Measurements from ENCODE around the gene SLC30A2. TPM values are rescaled to one million over a fixed set of nuclear protein-coding genes. Genes with fewer than 3 reads are reported as not detected.

Gene SLC30A2
- total and polyA plus RNA-seq, 9 of the 15 experiments (the other 6 are each of a cell fraction or from before 2014, with no cell fraction given): 0.01 to 0.18 (median 0.06) TPM; not detected in 3

DNA sequence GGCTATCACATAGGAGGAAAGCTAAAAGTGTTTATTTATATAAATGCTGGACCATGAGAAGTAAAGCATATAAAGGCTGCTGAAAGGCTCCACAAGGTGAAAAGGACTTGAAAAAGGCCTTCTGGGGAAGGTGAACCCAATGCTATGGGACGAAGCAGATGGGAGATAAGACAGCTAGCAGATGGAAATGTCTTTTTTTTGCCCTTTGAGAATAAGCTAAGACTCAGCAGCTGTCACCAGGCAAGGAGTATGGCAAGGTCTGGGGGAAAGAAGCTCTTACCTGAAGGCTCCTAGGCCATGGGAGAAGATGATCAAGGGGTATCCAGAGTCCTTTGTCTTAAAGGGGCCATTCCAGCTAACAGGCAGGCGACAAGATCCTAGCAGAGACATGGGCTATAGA, 58.0 kb downstream of the SLC30A2 start:
- Histone ChIP-seq H3K27me3 (ENCODE audit: control insufficient read depth in 2 of 2, insufficient read depth in 2 of 2, low read length in 2 of 2) (no peaks in the 10 kb centered on the region), H3K4me2 (ENCODE audit: insufficient read depth, low read length) (no peak overlapping the region), H3K79me2 (ENCODE audit: control insufficient read depth, insufficient read depth, low read length) (no peaks in the 10 kb centered on the region), H2AFZ (ENCODE audit: low read depth, low read length) (no peak overlapping the region), H3K9ac (ENCODE audit: insufficient read depth in 1 of 2, low read depth in 2 of 2, low read length in 2 of 2) (no peak overlapping the region; a peak in 1 of 4 replicates), H4K20me1 (replicated peaks; ENCODE audit: control insufficient read depth, insufficient read depth, low read length) (no peaks in the 10 kb centered on the region), H3K4me1 (replicated peaks in 1 of 2; ENCODE audit: control insufficient read depth in 2 of 2, insufficient read depth in 2 of 2, low read length in 2 of 2) (peaks cover 4 to 21% of the 10 kb centered on the region in 2 experiments; a peak in 4 of 5 replicates), H3K9me1 (ENCODE audit: control insufficient read depth, insufficient read depth, low read length) (no peaks in the 10 kb centered on the region), H3K4me3 (no peak overlapping the region), H3K9me3 (replicated peaks; ENCODE audit: control insufficient read depth, insufficient read depth, low read depth, low read length) (no peaks in the 10 kb centered on the region), H3K27ac (ENCODE audit: extremely low read depth, low read depth, low read length) (no peak overlapping the region), H3K36me3 (ENCODE audit: control insufficient read depth, insufficient read depth, low read length) (peaks cover 32% of the 10 kb centered on the region)
- BruUV-seq (replicated peaks): no TSS peak
- ChIA-PET CTCF (ENCODE audit: low intra/inter-chr PET ratio) (no interaction called here), POLR2A (interaction anchor here (0.6 to 2.6 kb wide), 12 partner anchors 8 to 381 kb away, joined by 3 to 8 read pairs (median 4); partner anchors contain the start of gene PAFAH2)
- DNase-seq (ENCODE audit: extremely low read depth in 1 of 4, low spot score in 3 of 4) (no peak), ATAC-seq (no peak), FAIRE-seq (no peak)
- TF ChIP-seq, protein P1, sequence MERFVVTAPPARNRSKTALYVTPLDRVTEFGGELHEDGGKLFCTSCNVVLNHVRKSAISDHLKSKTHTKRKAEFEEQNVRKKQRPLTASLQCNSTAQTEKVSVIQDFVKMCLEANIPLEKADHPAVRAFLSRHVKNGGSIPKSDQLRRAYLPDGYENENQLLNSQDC (CRISPR knock-in tag; IDR thresholded peaks at IDR 0.05): no peak
- TF ChIP-seq ATF1 (CRISPR knock-in tag; IDR thresholded peaks at IDR 0.05) (no peak), ATF1 (tag; IDR thresholded peaks at IDR 0.05) (no peak), FOXA1 (IDR thresholded peaks at IDR 0.05; ENCODE audit: borderline replicate concordance) (no peak), CBX5 (IDR thresholded peaks at IDR 0.05; ENCODE audit: borderline replicate concordance, low read depth) (no peak), ZFPM2 (CRISPR knock-in tag; IDR thresholded peaks at IDR 0.05) (no peak), FOSL1 (tag; conservative IDR thresholded peaks at IDR 0.05) (no peak), CSDE1 (IDR thresholded peaks at IDR 0.05) (no peak)
- TF ChIP-seq, protein P2, sequence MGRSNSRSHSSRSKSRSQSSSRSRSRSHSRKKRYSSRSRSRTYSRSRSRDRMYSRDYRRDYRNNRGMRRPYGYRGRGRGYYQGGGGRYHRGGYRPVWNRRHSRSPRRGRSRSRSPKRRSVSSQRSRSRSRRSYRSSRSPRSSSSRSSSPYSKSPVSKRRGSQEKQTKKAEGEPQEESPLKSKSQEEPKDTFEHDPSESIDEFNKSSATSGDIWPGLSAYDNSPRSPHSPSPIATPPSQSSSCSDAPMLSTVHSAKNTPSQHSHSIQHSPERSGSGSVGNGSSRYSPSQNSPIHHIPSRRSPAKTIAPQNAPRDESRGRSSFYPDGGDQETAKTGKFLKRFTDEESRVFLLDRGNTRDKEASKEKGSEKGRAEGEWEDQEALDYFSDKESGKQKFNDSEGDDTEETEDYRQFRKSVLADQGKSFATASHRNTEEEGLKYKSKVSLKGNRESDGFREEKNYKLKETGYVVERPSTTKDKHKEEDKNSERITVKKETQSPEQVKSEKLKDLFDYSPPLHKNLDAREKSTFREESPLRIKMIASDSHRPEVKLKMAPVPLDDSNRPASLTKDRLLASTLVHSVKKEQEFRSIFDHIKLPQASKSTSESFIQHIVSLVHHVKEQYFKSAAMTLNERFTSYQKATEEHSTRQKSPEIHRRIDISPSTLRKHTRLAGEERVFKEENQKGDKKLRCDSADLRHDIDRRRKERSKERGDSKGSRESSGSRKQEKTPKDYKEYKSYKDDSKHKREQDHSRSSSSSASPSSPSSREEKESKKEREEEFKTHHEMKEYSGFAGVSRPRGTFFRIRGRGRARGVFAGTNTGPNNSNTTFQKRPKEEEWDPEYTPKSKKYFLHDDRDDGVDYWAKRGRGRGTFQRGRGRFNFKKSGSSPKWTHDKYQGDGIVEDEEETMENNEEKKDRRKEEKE (IDR thresholded peaks at IDR 0.05; ENCODE audit: borderline replicate concordance in 1 of 2, control insufficient read depth in 1 of 2, low read depth in 2 of 2, low read length in 1 of 2): no peak
- TF ChIP-seq, protein P3, sequence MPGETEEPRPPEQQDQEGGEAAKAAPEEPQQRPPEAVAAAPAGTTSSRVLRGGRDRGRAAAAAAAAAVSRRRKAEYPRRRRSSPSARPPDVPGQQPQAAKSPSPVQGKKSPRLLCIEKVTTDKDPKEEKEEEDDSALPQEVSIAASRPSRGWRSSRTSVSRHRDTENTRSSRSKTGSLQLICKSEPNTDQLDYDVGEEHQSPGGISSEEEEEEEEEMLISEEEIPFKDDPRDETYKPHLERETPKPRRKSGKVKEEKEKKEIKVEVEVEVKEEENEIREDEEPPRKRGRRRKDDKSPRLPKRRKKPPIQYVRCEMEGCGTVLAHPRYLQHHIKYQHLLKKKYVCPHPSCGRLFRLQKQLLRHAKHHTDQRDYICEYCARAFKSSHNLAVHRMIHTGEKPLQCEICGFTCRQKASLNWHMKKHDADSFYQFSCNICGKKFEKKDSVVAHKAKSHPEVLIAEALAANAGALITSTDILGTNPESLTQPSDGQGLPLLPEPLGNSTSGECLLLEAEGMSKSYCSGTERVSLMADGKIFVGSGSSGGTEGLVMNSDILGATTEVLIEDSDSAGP (CRISPR knock-in tag; IDR thresholded peaks at IDR 0.05): no peak
- in situ Hi-C loops (cut with MboI) (no loop called here), intact Hi-C loops (cut with micrococcal nuclease) (no loop called here)
- 50% methylated on average over 2 of the region's 2 CpGs for whole genome bisulfite sequencing (ENCODE audit: insufficient coverage, low coverage, missing lambda C conversion rate)
